Suprapubic skin (tissue), 3 donors: ENCODE data around the gene TMEM147.

Experiments used
- CTCF ChIP-seq, 2 donors: fragments of 200-600 bp in 1 of 2; fragments of 450-650 bp in 1 of 2; sonication (generic) in 1 of 2; IDR thresholded peaks; one replicate each; pipeline ENCODE4 v1.5.1; 2016 to 2019; ENCODE audit warnings: antibody characterized with exemption in 2 of 2, mild to moderate bottlenecking in 1 of 2, moderate library complexity in 1 of 2
- POLR2A ChIP-seq, 2 donors: fragments of 450-650 bp; IDR thresholded peaks; one replicate each; pipeline ENCODE4 v1.6.1; 2017; ENCODE audit warnings: antibody characterized with exemption in 2 of 2, mild to moderate bottlenecking in 2 of 2, moderate library complexity in 2 of 2

GRCh38 chr19:35543280-35544109, 1.9 kb upstream of the TMEM147 start:
- no peak for TF ChIP-seq POLR2A (IDR thresholded peaks at IDR 0.05)
- no peak for TF ChIP-seq CTCF (IDR thresholded peaks at IDR 0.05)
